Muscle of back (tissue), 11 donors: ENCODE data around the gene POMGNT1. TPM values are rescaled to one million over a fixed set of nuclear protein-coding genes. Genes with fewer than 3 reads are reported as not detected.
A peak's percentile ranks its signal among the peaks of the same experiment; 100 is the strongest.

Source experiments
- DNase-seq, 3 donors: peaks; one replicate each; pipeline versions ENCODE4 v3.0.0 to v3.0.0-alpha.2; 2013
- polyA plus RNA-seq, 10 donors: library from polyadenylated mRNA; unstranded; fragments of 120-200 nt; gene quantifications; one replicate each; pipeline ENCODE4 v1.2.1, GENCODE V29; 2013; ENCODE audit not compliant: insufficient read length in 10 of 10

POMGNT1 gene
- polyA plus RNA-seq, 10 donors: 44.3 to 60.8 (median 50.9) TPM

- DNase-seq: no peak
Observed at GRCh38 chr1:46183926-46184557, 14.2 kb downstream of the POMGNT1 start.

GRCh38 chr1:46183079-46183847, 15.0 kb downstream of the POMGNT1 start:
- peak; percentile 43 to 63 (median 61) for DNase-seq

- DNase-seq: no peak
Observed at GRCh38 chr1:46181343-46182260, 16.6 kb downstream of the POMGNT1 start.

- DNase-seq: no peak
Observed at GRCh38 chr1:46180082-46180616, 18.1 kb downstream of the POMGNT1 start.

GRCh38 chr1:46179138-46180081, 18.8 kb downstream of the POMGNT1 start:
- peak; percentile 84 to 93 (median 89) for DNase-seq

- DNase-seq: no peak
Observed at GRCh38 chr1:46176211-46176865, 21.9 kb downstream of the POMGNT1 start, which contains the start of gene P3R3URF. TSS of gene P3R3URF (minus strand) at chr1:46176488. CDS start at chr1:46176471, 17 bp downstream.

- no peak for DNase-seq
Observed at GRCh38 chr1:46175243-46175642, 23.0 kb downstream of the POMGNT1 start.

GRCh38 chr1:46174448-46175231, 23.6 kb downstream of the POMGNT1 start, which contains the start of gene TSPAN1:
TSS of gene TSPAN1 (plus strand) at chr1:46175087. CDS start at chr1:46181108, 6,021 bp downstream.
- DNase-seq: peak in 2 of 3 donors; percentile 9 to 39

GRCh38 chr1:46173361-46173856, 24.8 kb downstream of the POMGNT1 start:
- DNase-seq: peak in 2 of 3 donors; percentile 15 to 55

- DNase-seq: no peak
Observed at GRCh38 chr1:46172321-46172720, 25.9 kb downstream of the POMGNT1 start.

- no peak for DNase-seq
Observed at GRCh38 chr1:46171871-46172270, 26.4 kb downstream of the POMGNT1 start.

- no peak for DNase-seq
Observed at GRCh38 chr1:46171351-46171750, 26.9 kb downstream of the POMGNT1 start.

- DNase-seq: no peak
Observed at GRCh38 chr1:46169811-46170454, 28.3 kb downstream of the POMGNT1 start.

- no peak for DNase-seq
Observed at GRCh38 chr1:46168477-46168876, 29.8 kb downstream of the POMGNT1 start.

GRCh38 chr1:46166521-46167462, 31.4 kb downstream of the POMGNT1 start:
- peak in 2 of 3 donors; percentile 29 to 71 for DNase-seq

- no peak for DNase-seq
Observed at GRCh38 chr1:46160212-46160611, 38.0 kb downstream of the POMGNT1 start.

GRCh38 chr1:46159516-46159915, 38.7 kb downstream of the POMGNT1 start:
- DNase-seq: no peak
